ENCODE results near the gene SLC12A8.

GRCh38 chr3:125212509-125213363 is at the start of gene SLC12A8:
- TF ChIP-seq GATA2 (IDR thresholded peaks at IDR 0.05; ENCODE audit: low read depth, low read length): no peak
- no peak for TF ChIP-seq GATA3 (IDR thresholded peaks at IDR 0.05; ENCODE audit: low read depth, low read length)
